GM21717 (cell line): ENCODE data around the gene TLL2.

ENCODE experiments used
- ATAC-seq: cut with Tn5 transposase; IDR thresholded peaks from one replicate; pipeline ENCODE4 v1.9.1; 2021; ENCODE audit warnings: mild to moderate bottlenecking, moderate library complexity; ENCODE audit not compliant: unreplicated experiment

The TLL2 gene

GRCh38 chr10:96468845-96469244, 44.9 kb downstream of the TLL2 start:
- no peak for ATAC-seq

GRCh38 chr10:96465599-96465998, 48.1 kb downstream of the TLL2 start:
- no peak for ATAC-seq

GRCh38 chr10:96463562-96463961, 50.2 kb downstream of the TLL2 start:
- ATAC-seq, result no peak

- no peak for ATAC-seq
These were observed 51.0 kb downstream of the TLL2 start for GRCh38 chr10:96462606-96463151.

- no peak for ATAC-seq
These were observed 53.4 kb downstream of the TLL2 start for GRCh38 chr10:96460316-96460715.

GRCh38 chr10:96457341-96457740, 56.4 kb downstream of the TLL2 start:
- no peak for ATAC-seq

- no peak for ATAC-seq
These were observed 57.4 kb downstream of the TLL2 start for GRCh38 chr10:96456296-96456840.

GRCh38 chr10:96453856-96454583, 59.7 kb downstream of the TLL2 start:
- no peak for ATAC-seq

GRCh38 chr10:96452494-96453153, 61.1 kb downstream of the TLL2 start:
- ATAC-seq, result no peak

- no peak for ATAC-seq
These were observed 63.1 kb downstream of the TLL2 start for GRCh38 chr10:96450529-96451207.

- no peak for ATAC-seq
These were observed 65.2 kb downstream of the TLL2 start for GRCh38 chr10:96448558-96448957.

- ATAC-seq, result peak; percentile 74
These were observed 65.7 kb downstream of the TLL2 start for GRCh38 chr10:96448021-96448457.

- no peak for ATAC-seq
These were observed 66.6 kb downstream of the TLL2 start for GRCh38 chr10:96446966-96447596.

- ATAC-seq, result no peak
These were observed 71.6 kb downstream of the TLL2 start for GRCh38 chr10:96441987-96442643.

- no peak for ATAC-seq
These were observed 72.3 kb downstream of the TLL2 start for GRCh38 chr10:96441322-96441885.

GRCh38 chr10:96440361-96441292, 73.1 kb downstream of the TLL2 start:
- ATAC-seq, result no peak

GRCh38 chr10:96439725-96440124, 74.0 kb downstream of the TLL2 start:
- ATAC-seq, result no peak

- ATAC-seq, result no peak
These were observed 77.7 kb downstream of the TLL2 start for GRCh38 chr10:96436035-96436434.
